Hematopoietic multipotent progenitor cell treated with erythropoietin and hydrocortisone succinate and interleukin-3 and kit ligand, for 15 days (in vitro differentiated cells): ENCODE results near the gene NINJ2.
"Not testable (repeated sequence)": the region's sequence is repeated elsewhere in the genome, so short reads cannot be mapped to it uniquely, and the experiment has no call there.

ENCODE experiments used
- DNase-seq: peaks from one replicate; pipeline ENCODE4 v3.0.0-alpha.2; 2015; ENCODE audit warnings: low spot score

NINJ2 gene

GRCh38 chr12:585062-586061 is 77.9 kb downstream of the NINJ2 start:
- DNase-seq: peak; percentile 50

DNA sequence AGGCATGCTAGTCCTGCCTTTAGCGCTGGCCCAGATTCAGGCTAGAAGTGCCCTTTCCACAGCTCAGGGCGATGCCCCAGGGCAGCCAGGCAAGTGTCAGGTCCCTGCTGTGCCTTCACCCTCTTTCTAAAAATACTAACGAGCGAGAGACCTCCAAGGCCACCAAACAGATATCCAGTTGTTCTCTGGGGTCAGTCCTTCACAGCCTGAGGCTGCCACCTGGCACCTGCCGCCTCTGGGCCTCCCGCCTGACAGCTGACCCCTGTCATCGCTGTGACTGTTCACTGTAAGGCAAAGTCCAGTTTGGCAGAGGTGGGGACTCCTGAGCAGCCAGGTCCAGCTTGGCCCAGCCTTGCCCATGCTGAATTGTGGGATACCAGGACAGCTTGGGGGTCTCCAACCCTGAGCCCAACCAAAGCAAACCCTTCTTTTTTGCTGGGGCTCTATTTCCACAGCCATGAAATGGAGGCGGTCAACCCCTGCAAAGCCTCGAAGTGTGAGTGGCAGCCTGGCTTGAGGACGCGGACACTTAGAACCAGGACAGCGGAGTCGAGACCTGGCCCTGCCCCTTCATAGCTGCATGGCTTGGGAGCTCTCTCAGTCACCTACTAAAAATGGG is 79.9 kb downstream of the NINJ2 start:
- no peak for DNase-seq

DNA sequence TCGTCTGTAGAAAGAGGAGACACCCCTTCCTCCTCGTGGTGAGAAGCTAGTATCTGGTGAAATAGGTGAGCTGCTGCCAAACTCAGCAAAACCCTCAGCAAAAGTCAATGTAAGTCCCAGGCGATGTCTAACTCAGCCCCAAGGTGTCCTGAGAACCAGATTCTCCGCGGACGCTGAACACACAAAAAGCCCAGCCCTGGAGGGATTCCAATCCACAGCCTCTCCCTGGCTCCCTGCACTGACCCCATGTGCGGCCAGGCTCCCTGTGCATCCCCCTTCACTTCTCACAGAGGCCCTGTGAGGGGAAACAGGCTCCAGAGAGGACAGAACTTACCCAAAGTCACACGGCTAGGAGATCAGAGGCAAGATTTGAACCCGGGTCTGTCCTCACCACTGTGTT is 81.5 kb downstream of the NINJ2 start:
- DNase-seq: no peak

- no peak for DNase-seq
Observed at GRCh38 chr12:581321-581720, 81.9 kb downstream of the NINJ2 start.

GRCh38 chr12:580813-581212 is 82.4 kb downstream of the NINJ2 start:
- DNase-seq: no peak

DNA sequence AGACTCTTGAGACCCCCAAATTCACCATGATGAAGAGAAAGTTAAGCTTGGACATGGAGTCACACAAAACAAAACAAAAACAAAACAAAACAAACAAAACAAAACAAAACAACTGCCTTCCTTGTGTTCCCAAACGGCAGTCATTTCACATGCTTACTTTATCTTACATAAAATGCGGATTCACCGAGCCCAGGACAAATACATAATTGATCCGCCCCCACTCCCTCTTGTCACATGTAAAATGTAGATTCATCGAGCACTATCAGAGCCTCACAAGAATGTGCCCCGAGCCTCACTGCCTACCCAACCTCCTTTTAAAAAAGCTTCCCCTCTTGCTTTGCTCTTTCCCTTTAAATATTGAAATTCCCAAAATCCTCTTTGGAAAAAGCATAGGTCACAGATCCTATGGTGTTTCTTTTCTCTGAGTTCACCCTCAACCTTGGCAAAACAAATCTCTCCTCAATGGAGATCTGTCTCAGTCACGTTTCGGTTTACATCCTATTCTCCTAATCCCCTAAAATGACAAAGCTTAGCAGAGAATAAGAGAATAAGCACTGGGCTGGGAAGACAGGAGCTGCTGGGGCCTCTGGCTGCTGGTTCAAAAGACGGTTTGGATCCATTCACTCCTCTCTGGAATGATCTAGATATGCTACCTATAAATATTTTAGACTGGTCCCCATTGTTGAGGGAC is 83.7 kb downstream of the NINJ2 start:
- peak; percentile 28 for DNase-seq

DNA sequence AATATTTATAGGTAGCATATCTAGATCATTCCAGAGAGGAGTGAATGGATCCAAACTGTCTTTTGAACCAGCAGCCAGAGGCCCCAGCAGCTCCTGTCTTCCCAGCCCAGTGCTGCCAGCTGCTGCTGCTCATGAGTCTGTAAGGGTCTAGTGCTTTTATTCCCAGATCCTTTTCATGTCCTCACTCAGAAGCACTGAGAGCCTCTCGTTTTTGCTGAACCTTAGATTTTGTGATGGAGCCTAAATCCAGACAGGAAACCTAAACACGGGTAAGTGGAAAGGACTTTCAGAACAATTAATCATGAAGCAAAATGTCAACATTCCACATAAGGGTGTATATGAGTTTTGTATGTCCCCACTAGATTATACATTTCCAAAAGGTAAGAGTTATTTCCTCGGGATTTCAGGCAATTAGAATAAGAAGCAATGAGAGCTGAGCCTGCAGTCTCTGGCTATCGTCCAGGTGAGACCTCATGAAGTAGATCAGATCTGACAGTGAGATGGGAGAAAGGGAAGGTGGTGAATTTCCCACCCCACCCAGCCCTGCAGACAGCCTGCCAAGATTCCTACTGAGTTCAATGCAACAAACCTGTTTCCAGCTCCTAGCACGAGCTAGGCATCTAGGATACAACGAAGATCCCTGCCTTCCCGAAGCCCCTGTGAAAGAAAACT is 84.4 kb downstream of the NINJ2 start:
- DNase-seq: peak; percentile 42

- DNase-seq: not testable (repeated sequence)
Observed at GRCh38 chr12:577994-578747, 85.1 kb downstream of the NINJ2 start.

DNA sequence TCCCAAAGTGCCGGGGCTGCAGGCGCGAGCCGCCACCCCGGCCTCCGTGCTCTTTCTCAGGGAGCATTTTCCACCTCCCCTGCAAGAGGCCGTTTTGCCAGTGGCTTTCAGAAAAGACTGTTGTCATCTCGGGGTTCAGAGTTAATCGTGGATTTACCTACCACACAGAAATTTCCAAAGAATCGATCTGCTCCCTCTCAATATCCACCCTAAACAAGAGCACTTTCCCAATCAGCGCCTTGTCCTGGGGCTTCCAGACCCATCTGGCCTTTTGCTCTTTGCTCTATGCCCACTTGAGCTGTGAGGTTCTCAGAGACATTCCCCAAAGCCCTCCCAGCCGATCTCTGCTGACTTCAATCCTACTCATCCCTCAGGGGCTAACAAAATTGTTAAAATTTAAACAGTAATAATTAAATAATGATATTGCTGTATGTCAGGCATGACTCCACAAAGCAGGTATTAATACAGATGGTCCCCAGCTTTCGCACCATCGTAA is 86.6 kb downstream of the NINJ2 start:
- DNase-seq: peak; percentile 30

DNA sequence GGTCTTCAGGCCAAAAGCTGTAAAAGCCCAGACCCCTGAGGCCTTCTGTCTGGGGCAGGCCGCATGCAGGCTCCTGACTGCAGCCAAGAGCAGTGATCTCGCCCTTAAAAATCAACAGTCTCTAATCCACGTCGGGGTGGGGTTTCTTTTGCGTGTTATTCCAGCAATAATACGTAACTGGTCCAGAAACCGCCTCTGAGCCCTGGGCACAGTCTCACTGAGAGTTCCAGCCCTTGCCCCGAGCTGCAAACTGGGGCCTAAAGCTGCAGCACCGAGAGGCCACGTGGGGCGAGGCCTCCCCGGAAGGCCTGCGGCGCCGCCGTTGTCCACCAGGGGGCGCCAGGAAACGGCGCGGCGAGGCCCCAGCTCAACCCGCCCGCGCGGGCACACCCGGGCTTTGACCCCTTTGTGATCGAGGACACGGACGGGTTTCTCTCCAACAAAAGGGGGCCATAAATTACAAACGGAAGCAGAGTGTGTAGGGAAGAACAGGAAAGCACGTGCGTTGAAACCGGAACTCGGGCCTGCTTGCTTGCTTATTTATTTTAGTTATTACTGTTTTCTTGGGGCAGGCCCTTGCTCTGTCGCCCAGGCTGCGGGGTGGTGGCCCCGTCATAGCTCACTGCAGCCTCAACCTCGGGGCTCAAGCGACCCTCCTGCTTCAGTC is 87.2 kb downstream of the NINJ2 start:
- DNase-seq: peak; percentile 87

DNA sequence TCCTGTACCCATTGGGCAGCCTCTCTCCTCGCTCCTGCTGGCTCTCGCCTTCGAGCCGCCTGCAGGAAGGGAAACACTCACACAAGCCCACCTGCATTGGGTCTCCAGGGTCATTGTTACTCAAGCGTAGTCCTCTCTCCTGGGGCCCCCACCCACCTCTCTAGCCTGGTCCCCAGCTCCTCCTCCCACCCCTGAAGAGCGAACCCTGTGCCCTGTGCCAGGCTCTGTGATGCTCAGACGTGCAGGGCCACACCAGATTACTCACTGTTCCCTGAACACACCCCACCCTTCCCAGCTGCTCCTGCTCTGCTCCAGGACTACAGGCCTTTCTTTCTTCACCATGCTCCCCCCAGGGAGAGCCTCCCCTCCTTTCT is 88.1 kb downstream of the NINJ2 start:
- DNase-seq: peak; percentile 23

GRCh38 chr12:574475-575128 is 88.6 kb downstream of the NINJ2 start:
- DNase-seq: no peak

DNA sequence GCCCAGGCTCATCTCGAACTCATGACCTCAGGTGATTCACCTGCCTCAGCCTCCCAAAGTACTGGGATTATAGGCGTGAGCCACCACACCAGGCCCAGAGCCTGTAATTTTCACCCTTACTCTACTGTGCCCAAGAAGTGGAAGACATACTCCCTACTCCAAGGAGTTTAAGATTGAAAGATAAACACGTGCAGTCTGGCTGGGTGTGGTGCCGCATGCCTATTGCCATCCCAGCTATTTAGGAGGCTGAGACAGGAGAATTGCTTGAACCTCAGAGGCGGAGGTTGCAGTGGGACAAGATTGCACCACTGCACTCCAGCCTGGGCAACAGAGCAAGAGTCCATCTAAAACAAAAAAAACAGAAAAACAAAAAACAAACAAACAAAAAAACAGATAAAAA is 90.0 kb downstream of the NINJ2 start:
- peak; percentile 18 for DNase-seq

DNA sequence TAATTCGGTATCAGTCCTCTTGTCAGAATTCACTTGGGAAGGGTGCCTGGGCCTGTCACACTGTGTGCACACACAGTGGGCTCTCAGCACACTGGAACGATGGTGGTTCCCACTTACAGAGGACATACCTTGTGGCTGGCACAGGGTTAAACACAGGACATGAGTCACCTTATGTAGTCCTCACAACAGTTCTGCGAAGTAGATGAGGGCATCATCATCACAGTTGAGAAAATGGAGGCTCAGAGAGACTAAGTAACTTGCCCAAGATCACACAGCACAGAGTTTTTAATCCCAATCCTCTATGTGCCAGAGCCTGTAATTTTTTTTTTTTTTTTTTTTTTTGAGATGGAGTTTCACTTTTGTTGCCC is 90.7 kb downstream of the NINJ2 start:
- DNase-seq: no peak

- no peak for DNase-seq
Observed at GRCh38 chr12:571795-572531, 91.3 kb downstream of the NINJ2 start.

DNA sequence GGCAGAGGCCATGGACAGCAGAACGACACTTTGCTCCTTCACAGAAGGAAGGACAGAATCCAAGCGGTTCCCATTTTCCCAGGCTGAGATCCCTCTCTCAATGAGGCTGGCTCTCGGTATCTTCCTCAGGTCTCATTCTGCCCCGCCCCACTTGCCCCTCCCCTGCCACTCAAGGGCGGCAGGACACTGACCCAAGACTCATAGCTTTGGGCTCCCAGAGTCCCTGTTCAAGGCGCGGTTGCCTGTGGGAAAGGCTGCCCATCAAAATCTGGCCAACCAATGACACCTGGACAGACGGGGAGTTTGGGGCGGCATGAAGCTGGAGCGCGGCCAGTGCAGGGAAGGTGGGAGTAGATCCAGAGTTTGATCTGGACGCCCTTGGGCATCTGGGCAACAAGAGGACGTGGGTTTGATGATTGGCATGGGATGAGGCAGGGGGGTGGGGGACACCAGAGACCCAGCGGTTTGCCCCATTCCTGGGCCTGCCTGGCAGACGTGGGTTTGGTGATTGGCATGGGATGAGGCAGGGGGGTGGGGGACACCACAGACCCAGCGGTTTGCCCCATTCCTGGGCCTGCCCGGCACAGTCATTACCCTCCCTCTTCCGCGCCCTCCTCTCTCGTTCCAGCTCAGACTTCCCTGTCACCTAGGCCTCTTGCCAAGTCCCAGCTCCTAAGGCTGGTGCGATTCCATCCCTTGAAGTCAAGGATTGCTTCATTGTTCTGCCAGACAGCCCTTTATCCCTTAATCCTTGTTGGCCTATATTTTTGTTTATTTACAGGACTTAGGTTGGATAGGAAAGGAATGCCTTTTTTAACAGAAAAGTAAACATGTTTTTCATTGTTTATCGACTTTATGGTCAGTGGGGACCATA is 92.1 kb downstream of the NINJ2 start:
- no peak for DNase-seq

DNA sequence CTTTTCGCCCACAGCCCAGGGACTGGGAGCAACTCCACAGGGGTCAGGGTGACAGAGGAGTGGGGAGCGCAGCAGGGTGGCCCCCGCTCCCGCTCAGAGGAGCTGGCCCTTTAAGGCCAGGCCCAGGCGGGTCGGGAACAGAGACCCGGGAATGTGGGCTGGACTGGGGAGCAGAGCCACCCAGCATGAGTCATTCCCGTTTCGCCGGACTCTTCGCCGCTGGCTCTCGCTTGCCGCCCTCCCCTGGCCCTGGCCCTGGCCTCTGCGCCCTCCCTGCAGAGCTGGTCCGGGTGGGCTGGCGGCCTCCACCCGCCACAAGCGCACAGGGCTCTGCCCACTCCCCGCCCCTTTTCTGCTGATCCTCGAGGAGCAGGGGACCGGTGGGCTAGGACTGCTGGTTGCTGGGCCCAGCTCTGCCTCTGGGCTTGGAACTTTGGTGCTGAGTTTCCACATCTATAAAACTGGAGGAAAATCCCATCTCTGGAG is 92.8 kb downstream of the NINJ2 start:
- DNase-seq: no peak

GRCh38 chr12:569803-570434 is 93.3 kb downstream of the NINJ2 start:
- DNase-seq: peak; percentile 87
